ENCODE results near the gene SPTSSA. TPM values are rescaled to one million over a fixed set of nuclear protein-coding genes. Genes with fewer than 3 reads are reported as not detected.

SPTSSA gene
- total RNA-seq, 1 donor from 2014 or later = 17.4 TPM

DNA sequence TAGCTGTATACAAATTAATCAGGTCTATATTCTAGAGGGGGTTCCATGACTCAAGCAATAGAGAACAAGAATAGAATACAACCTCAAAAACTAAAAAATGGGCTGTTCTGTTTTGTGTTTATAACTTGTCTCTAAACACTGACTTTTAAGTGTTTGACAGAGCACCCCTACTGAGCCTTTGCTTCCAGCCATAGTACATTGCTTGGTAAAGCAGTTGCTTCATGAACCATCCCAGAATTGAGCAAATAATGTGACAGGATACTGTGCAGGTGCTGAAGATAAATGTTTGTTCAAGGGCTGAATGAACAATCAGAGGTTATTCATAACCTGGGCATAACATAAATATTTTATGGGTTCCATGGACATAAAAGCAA is 11.5 kb downstream of the SPTSSA start:
- no peak overlapping the region for H3K27ac Mint-ChIP-seq
- DNase-seq (ENCODE audit: low spot score, unreplicated experiment) = no peak
- TF ChIP-seq CTCF (IDR thresholded peaks at IDR 0.05; ENCODE audit: unreplicated experiment) = no peak
- peaks cover 8% of the 10 kb centered on the region for H3K36me3 Mint-ChIP-seq (ENCODE audit: insufficient read depth)
- H3K27me3 Mint-ChIP-seq = no peaks in the 10 kb centered on the region
- peaks cover 3% of the 10 kb centered on the region for H3K4me1 Mint-ChIP-seq (ENCODE audit: low read depth)
- H3K4me3 Mint-ChIP-seq (ENCODE audit: low read depth) = no peak overlapping the region
- no peaks in the 10 kb centered on the region for H3K9me3 Mint-ChIP-seq (ENCODE audit: low read depth)

DNA sequence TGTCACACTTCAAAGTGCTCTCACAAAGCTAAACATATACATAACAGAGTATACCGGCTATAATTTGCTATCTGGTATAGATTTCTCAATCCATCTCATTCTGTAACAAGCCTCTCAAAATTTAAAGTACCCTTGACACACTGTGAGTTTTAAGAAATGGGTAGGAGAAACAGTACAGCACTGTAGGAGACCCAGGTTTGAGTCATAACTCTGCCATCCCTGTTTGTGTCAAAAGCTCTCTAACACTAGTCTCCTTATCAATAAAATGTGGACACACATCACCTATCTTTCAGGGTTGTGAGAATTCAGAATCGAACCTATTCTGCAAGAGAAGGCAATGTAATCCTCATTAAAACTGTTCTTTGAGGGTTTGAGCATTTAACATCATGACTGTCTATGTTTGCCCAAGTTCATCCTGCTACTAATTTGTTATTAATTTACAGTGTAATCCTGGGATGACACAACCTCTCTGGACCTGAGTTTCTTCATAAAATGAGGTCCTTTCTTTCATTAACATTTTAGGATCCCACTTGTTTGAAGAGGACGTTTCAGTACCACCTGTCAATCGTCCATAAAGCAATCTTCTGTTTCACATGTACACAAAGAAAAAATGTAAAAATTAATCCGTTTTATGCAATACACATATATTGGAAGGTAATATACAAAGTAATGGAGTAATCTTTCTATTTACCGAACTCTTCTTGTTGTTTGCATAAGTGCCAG is 12.1 kb downstream of the SPTSSA start:
- no peak for DNase-seq (ENCODE audit: low spot score, unreplicated experiment)
- Mint-ChIP-seq H3K9me3 (ENCODE audit: low read depth) (no peaks in the 10 kb centered on the region), H3K4me3 (ENCODE audit: low read depth) (no peak overlapping the region), H3K4me1 (ENCODE audit: low read depth) (peaks cover 3% of the 10 kb centered on the region), H3K27ac (no peak overlapping the region), H3K27me3 (no peaks in the 10 kb centered on the region), H3K36me3 (ENCODE audit: insufficient read depth) (peaks cover 8% of the 10 kb centered on the region)
- no peak for TF ChIP-seq CTCF (IDR thresholded peaks at IDR 0.05; ENCODE audit: unreplicated experiment)

DNA sequence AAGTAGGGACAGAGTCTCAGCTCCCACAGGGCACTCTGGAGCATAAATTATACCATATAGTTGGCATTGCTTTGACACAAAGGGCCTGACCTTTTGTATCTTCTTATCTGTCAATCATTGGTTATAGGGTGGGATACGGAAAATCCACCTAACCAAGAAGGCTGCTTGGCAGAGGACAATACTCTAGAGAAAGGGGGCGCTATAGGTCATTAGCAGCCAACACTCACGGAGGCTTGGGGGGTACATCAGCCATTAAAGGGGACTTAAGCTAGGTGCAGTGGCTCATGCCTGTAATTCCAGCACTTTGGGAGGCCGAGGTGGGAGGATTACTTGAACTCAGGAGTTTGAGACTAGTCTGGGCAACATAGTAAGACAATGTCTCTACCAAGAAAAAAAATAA is 22.9 kb downstream of the SPTSSA start:
- H3K27ac Mint-ChIP-seq = no peak overlapping the region

GRCh38 chr14:34438438-34438837 is 23.6 kb downstream of the SPTSSA start:
- Mint-ChIP-seq H3K9me3 (ENCODE audit: low read depth) (peaks cover 6% of the 10 kb centered on the region), H3K36me3 (ENCODE audit: insufficient read depth) (peaks cover 9% of the 10 kb centered on the region), H3K27ac (no peak overlapping the region), H3K27me3 (no peaks in the 10 kb centered on the region), H3K4me1 (ENCODE audit: low read depth) (peaks cover 18% of the 10 kb centered on the region), H3K4me3 (ENCODE audit: low read depth) (no peak overlapping the region)
- TF ChIP-seq CTCF (IDR thresholded peaks at IDR 0.05; ENCODE audit: unreplicated experiment) = no peak
- DNase-seq (ENCODE audit: low spot score, unreplicated experiment) = no peak

More for the DNA sequence above, 22.9 kb downstream of the SPTSSA start:
- no peak for TF ChIP-seq CTCF (IDR thresholded peaks at IDR 0.05; ENCODE audit: unreplicated experiment)
- H3K27me3 Mint-ChIP-seq = no peaks in the 10 kb centered on the region
- peaks cover 6% of the 10 kb centered on the region for H3K9me3 Mint-ChIP-seq (ENCODE audit: low read depth)
- H3K36me3 Mint-ChIP-seq (ENCODE audit: insufficient read depth) = peaks cover 10% of the 10 kb centered on the region
- no peak for DNase-seq (ENCODE audit: low spot score, unreplicated experiment)
- peaks cover 18% of the 10 kb centered on the region for H3K4me1 Mint-ChIP-seq (ENCODE audit: low read depth)
- no peak overlapping the region for H3K4me3 Mint-ChIP-seq (ENCODE audit: low read depth)

- H3K4me1 Mint-ChIP-seq (ENCODE audit: low read depth) = peaks cover 18% of the 10 kb centered on the region
- DNase-seq (ENCODE audit: low spot score, unreplicated experiment) = no peak
- peaks cover 6% of the 10 kb centered on the region for H3K9me3 Mint-ChIP-seq (ENCODE audit: low read depth)
- TF ChIP-seq CTCF (IDR thresholded peaks at IDR 0.05; ENCODE audit: unreplicated experiment) = no peak
- peaks cover 10% of the 10 kb centered on the region for H3K36me3 Mint-ChIP-seq (ENCODE audit: insufficient read depth)
- no peak overlapping the region for H3K4me3 Mint-ChIP-seq (ENCODE audit: low read depth)
- no peaks in the 10 kb centered on the region for H3K27me3 Mint-ChIP-seq
- no peak overlapping the region for H3K27ac Mint-ChIP-seq
These were observed 24.3 kb downstream of the SPTSSA start for GRCh38 chr14:34437729-34438080.

Measured in progenitor cell of endocrine pancreas (in vitro differentiated cells).